Gastroesophageal sphincter (tissue), 3 donors: ENCODE data around the gene CHRNA9.

ENCODE experiments used
- EP300 ChIP-seq: sonication (generic); formaldehyde crosslinking; IDR thresholded peaks from one replicate; pipeline ENCODE4 v1.6.1; 2017; ENCODE audit warnings: antibody characterized with exemption, mild to moderate bottlenecking
- POLR2A ChIP-seq, 2 donors: fragments of 450-650 bp; IDR thresholded peaks; one replicate each; pipeline ENCODE4 v1.6.1; 2017; ENCODE audit warnings: antibody characterized with exemption in 2 of 2, mild to moderate bottlenecking in 2 of 2, moderate library complexity in 1 of 2
- POLR2AphosphoS5 ChIP-seq: sonication (generic); formaldehyde crosslinking; IDR thresholded peaks from one replicate; pipeline ENCODE4 v1.6.1; 2017; ENCODE audit warnings: antibody characterized with exemption
- TF ChIP-seq, protein P1 (sequence below), 4 experiments: fragments of 200-600 bp in 2 of 4; fragments of 450-650 bp in 2 of 4; sonication (generic) in 1 of 4; IDR thresholded peaks; one replicate each; pipeline ENCODE4 v1.5.1; 2017 to 2019; ENCODE audit warnings: antibody characterized with exemption in 4 of 4, mild to moderate bottlenecking in 2 of 4, moderate library complexity in 2 of 4

DNA sequence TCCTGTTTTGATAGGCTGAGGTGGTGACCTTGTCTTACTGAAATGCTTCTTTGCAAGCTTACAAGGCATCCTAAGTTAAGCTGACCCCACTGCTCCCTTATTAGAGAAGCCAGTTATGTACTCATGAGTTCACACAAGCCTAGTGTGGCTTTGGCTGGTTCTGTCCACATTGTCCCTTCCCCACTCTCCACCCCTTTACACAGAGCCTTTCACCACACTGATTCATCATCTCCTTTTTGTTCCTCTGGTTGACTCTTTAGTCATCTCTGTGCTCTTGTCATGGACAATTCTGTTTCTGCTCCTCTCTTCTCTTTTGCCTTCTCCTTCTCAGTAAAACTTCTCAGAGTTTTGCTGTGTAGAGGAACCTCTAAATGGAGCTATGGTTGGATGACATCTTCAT is 4.9 kb downstream of the CHRNA9 start:
- TF ChIP-seq EP300 (no peak), POLR2AphosphoS5 (no peak), POLR2A (IDR thresholded peaks at IDR 0.05) (no peak)
- TF ChIP-seq, protein P1, sequence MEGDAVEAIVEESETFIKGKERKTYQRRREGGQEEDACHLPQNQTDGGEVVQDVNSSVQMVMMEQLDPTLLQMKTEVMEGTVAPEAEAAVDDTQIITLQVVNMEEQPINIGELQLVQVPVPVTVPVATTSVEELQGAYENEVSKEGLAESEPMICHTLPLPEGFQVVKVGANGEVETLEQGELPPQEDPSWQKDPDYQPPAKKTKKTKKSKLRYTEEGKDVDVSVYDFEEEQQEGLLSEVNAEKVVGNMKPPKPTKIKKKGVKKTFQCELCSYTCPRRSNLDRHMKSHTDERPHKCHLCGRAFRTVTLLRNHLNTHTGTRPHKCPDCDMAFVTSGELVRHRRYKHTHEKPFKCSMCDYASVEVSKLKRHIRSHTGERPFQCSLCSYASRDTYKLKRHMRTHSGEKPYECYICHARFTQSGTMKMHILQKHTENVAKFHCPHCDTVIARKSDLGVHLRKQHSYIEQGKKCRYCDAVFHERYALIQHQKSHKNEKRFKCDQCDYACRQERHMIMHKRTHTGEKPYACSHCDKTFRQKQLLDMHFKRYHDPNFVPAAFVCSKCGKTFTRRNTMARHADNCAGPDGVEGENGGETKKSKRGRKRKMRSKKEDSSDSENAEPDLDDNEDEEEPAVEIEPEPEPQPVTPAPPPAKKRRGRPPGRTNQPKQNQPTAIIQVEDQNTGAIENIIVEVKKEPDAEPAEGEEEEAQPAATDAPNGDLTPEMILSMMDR (IDR thresholded peaks at IDR 0.05): no peak
